CD1c-positive myeloid dendritic cell (primary cell): ENCODE results near the gene MYH7B.

Experiments used
- DNase-seq: peaks from one replicate; pipeline ENCODE4 v3.0.0-alpha.2; 2016; ENCODE audit errors: extremely low spot score

The MYH7B gene

GRCh38 chr20:34977365-34978091 lies 21.9 kb downstream of the MYH7B start:
- no peak for DNase-seq

- no peak for DNase-seq
Observed at GRCh38 chr20:34978092-34978744, 22.6 kb downstream of the MYH7B start.

- DNase-seq, result no peak
Observed at GRCh38 chr20:34979366-34980153, 23.9 kb downstream of the MYH7B start.

- DNase-seq, result no peak
Observed at GRCh38 chr20:34980543-34981233, 25.0 kb downstream of the MYH7B start.

GRCh38 chr20:34982270-34983088 lies 26.8 kb downstream of the MYH7B start:
- DNase-seq, result no peak

DNA sequence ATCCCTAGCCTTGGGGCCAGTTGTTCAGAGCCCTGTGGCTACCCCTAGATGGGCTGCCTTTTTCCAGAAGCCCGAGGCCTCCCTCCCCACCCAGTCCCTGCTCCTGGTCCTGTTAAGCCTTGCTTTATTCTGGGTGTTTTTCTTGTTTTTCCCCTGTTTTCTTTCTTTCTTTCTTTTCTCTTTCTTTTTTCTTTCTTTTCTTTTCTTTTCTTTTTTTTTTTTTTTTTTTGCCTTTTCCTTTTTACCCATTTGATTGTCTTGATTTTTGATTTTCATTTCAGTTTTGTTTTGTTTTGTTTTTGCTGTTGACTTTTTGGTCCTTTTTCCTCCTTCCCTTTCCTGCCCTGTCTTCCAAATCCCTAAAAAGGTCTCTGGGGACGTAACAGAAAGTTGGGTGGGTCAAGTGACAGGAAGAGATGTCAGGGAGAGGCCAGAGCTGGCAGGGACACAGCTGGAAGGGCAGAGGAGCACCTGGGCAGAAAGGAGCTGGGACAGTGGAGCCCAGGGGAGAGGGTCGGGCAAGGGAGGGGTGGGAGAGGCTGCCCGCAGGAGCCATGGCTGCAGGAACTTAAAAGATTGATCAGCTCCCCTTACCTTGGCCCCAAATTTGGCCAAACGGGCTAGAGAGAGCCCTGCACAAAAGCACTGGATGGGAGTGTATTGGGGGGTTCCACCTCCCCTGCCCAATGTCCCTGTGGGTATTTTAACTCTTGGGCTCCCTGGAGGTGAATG lies 27.6 kb downstream of the MYH7B start:
- no peak for DNase-seq

- DNase-seq, result no peak
Observed at GRCh38 chr20:34983995-34984735, 28.5 kb downstream of the MYH7B start.

DNA sequence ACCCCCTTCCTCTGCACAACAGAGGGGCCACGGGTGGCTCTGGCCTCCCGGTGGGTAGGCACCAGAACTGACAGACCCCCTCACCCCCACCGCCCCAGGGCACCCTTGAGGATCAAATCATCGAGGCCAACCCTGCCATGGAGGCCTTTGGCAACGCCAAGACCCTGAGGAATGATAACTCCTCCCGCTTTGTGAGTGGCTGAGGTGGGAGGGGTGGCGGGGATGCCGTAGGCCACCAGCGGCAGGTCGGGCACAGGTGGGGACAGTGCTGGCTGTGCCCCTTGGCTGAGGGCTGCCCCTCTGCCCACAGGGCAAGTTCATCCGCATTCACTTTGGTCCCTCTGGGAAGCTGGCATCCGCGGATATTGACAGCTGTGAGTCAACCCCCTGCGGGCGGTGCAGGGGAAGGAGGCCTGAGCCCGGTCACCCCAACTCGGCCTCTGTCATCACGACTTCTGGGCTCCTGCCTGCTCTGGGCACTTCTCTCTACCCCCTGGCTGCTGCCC lies 29.1 kb downstream of the MYH7B start:
- DNase-seq, result no peak

- DNase-seq, result no peak
Observed at GRCh38 chr20:34985461-34986310, 30.0 kb downstream of the MYH7B start.

DNA sequence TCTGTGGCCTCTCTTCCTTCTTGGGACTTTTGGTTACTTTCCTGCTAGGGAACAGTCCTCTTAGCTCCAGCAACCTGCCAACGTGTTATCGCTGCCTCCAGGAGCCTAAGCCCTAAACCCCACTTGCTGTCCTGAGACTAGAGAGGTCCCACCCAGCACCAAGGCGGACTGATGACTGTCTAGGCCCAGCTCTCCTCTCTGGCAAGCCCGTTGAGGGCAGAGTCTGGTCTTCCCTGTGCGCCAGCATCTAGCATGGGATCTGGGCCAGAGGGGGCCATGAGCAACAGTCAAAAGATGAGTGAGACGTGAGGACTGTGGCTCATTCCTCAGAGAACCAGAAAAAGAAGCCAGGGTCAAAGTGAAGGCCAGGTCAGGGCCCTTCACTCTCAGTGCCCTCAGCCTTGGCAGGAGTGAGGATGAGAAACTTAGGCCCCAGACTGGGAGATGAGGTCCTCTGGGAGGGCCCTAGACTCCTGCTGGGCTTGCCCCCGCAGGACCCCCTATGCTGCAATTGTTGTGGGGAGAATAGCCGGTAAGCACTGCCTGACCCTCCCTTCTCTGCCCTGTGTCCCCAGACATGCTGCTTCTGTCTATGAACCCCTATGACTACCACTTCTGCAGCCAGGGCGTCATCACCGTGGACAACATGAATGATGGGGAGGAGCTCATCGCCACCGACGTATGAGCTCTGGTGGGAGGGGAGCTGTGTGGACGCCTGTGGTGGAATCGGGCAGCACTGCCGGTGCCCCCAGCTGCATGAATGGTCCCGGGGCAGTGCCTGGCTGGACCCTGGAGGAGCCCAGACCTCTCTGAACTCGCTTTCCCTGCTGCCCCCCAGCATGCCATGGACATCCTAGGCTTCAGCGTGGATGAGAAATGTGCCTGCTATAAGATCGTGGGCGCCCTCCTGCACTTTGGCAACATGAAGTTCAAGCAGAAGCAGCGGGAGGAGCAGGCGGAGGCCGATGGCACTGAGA lies 30.9 kb downstream of the MYH7B start:
- DNase-seq, result no peak

DNA sequence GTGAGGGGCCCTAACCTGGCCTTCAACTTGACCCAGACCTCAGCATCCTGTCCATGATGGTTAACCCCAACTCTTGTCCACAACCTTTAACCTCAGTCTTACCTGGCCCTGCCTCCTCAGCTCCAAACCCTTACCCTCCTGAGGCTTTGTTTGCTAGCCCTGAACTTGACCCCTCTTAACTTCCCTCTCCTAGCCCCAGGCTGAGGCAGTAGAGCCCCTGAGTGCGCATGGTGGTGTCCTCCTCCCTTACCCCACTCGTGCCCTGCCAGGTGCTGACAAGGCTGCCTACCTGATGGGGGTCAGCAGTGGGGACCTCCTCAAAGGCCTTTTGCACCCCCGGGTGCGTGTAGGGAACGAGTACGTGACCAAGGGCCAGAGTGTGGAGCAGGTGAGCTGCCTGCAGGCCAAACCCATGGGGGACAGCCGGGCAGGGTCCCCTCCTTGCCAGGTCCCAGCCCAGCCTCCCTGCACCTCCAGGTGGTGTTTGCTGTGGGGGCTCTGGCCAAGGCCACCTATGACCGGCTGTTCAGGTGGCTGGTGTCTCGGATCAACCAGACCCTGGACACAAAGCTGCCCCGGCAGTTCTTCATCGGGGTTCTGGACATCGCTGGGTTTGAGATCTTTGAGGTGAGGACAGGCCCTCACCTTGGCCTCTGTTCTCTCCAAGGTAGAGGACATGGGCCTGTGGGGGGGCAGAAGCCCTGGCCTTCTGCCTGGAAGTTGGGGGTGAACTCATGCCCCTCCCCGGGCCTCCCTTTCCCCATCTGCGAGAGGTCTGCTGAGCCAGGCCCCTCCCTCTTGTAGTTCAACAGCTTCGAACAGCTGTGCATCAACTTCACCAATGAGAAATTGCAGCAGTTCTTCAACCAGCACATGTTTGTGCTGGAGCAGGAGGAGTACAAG lies 31.9 kb downstream of the MYH7B start:
- no peak for DNase-seq

GRCh38 chr20:34988191-34988540 lies 32.5 kb downstream of the MYH7B start:
- no peak for DNase-seq

DNA sequence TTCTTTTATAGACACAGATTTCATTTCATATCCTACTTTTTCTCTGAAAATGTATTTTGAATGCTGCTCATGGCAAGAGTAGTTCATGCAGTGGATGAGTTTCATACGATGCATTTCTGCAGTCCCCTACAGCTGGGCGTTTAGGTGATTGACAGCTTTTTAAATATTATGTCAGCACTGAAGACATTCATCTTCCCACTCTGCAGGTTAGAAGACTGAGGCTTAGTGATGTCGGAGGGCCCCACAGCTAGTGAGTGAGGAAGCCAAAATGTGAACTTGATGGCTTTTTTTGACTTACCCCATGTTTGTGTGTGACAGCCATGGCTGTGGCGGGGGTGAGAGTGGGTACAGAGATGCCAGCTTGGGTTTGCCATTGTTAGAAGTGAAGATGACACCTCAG lies 33.5 kb downstream of the MYH7B start:
- DNase-seq, result no peak

GRCh38 chr20:34989670-34990069 lies 34.0 kb downstream of the MYH7B start:
- DNase-seq, result no peak

- DNase-seq, result no peak
Observed at GRCh38 chr20:34990231-34990630, 34.6 kb downstream of the MYH7B start.

DNA sequence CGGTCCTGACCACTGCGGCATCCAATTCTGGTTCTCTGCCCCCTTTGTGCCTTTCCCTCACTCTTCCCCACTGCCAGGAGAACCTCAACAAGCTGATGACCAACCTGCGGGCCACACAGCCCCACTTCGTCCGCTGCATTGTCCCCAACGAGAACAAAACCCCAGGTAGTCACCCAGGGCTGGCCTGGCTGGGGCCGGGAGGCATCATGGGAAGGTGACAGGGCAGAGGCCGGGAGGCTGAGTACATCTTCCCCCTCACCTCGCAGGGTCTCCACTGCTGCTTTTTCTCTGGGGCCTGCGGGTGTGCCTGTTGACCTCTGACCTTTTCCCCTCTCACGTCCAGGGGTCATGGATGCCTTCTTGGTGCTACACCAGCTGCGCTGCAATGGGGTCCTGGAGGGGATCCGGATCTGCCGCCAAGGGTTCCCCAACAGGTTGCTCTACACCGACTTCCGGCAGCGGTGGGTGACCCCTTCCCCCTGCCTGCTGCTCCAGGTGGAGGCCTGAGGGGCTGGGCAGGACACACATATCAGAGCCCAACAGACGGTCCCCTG lies 35.1 kb downstream of the MYH7B start:
- DNase-seq, result no peak
